Epithelial cell of esophagus (primary cell): ENCODE data around the gene ZFR.

Experiments used
- DNase-seq: peaks from one replicate; pipeline ENCODE4 v3.0.0; 2010; ENCODE audit warnings: low read depth
- H3K4me3 ChIP-seq: 2 replicates; pipeline ENCODE4 v1.5.1; 2011; ENCODE audit warnings: mild to moderate bottlenecking, low read length, control low read depth
- CTCF ChIP-seq: IDR thresholded peaks from 2 replicates; pipeline ENCODE4 v1.5.1; 2011; ENCODE audit warnings: low read depth, mild to moderate bottlenecking, low read length, control low read depth, inconsistent platforms; ENCODE audit not compliant: insufficient read depth; ENCODE audit errors: missing control alignments

Gene ZFR

GRCh38 chr5:32465076-32465475 lies 20.5 kb upstream of the ZFR start:
- no peak for DNase-seq
- no peak for TF ChIP-seq CTCF
- H3K4me3 ChIP-seq: no peak overlapping the region

- DNase-seq: peak; percentile 87
- TF ChIP-seq CTCF: no peak
- H3K4me3 ChIP-seq: no peak overlapping the region
Measured at GRCh38 chr5:32462618-32463017, 18.1 kb upstream of the ZFR start.

- H3K4me3 ChIP-seq: no peak overlapping the region
- no peak for TF ChIP-seq CTCF
- no peak for DNase-seq
Measured at GRCh38 chr5:32461441-32462120, 17.0 kb upstream of the ZFR start.

GRCh38 chr5:32460702-32461101 lies 16.2 kb upstream of the ZFR start:
- TF ChIP-seq CTCF: no peak
- no peak for DNase-seq
- no peak overlapping the region for H3K4me3 ChIP-seq

GRCh38 chr5:32458880-32459495 lies 14.4 kb upstream of the ZFR start:
- no peak overlapping the region for H3K4me3 ChIP-seq
- no peak for TF ChIP-seq CTCF
- no peak for DNase-seq

GRCh38 chr5:32455311-32455710 lies 10.8 kb upstream of the ZFR start:
- no peak for DNase-seq
- H3K4me3 ChIP-seq: no peak overlapping the region
- TF ChIP-seq CTCF: no peak

- no peak for DNase-seq
- H3K4me3 ChIP-seq: no peak overlapping the region
- no peak for TF ChIP-seq CTCF
Measured at GRCh38 chr5:32454821-32455220, 10.3 kb upstream of the ZFR start.
